Tibial artery (tissue), 4 donors: Measurements from ENCODE around the gene TLE3.
A peak's percentile ranks its signal among the peaks of the same experiment; 100 is the strongest.

Experiments used
- DNase-seq, 2 donors: peaks; one replicate each; pipeline ENCODE4 v3.0.0-alpha.2; 2019
- H3K27ac ChIP-seq, 2 donors: fragments of 200-600 bp; sonication (generic) in 1 of 2; 1 replicate in 1 of 2; 2 replicates in 1 of 2; pipeline ENCODE4 v1.5.1; 2018 to 2019; ENCODE audit warnings: mild to moderate bottlenecking in 1 of 2
- H3K27me3 ChIP-seq, 2 donors: fragments of 200-600 bp; sonication (generic) in 1 of 2; one replicate each; pipeline versions ENCODE4 v1.5.1 to v1.6.0; 2016 to 2019
- H3K36me3 ChIP-seq, 3 donors: fragments of 200-600 bp; sonication (generic) in 2 of 3; one replicate each; pipeline ENCODE4 v1.5.1; 2016 to 2019; ENCODE audit warnings: mild to moderate bottlenecking in 2 of 3
- H3K4me1 ChIP-seq, 4 donors: fragments of 200-600 bp; sonication (generic) in 2 of 4; 1 replicate in 3 of 4; 2 replicates in 1 of 4; pipeline ENCODE4 v1.5.1; 2016 to 2019
- H3K4me3 ChIP-seq, 2 donors: fragments of 200-600 bp; sonication (generic) in 1 of 2; 1 replicate in 1 of 2; 2 replicates in 1 of 2; pipeline ENCODE4 v1.5.1; 2018 to 2019; ENCODE audit warnings: mild to moderate bottlenecking in 2 of 2
- H3K9me3 ChIP-seq, 3 donors: fragments of 200-600 bp; sonication (generic) in 1 of 3; one replicate each; pipeline ENCODE4 v1.5.1; 2016 to 2019
- CTCF ChIP-seq, 2 experiments: fragments of 200-600 bp in 1 of 2; fragments of 450-650 bp in 1 of 2; IDR thresholded peaks; one replicate each; pipeline ENCODE4 v1.5.1; 2017 to 2019; ENCODE audit warnings: antibody characterized with exemption in 2 of 2, mild to moderate bottlenecking in 1 of 2, moderate library complexity in 1 of 2
- intact Hi-C: fragments of 100-400 bp; cut with DNase I; formaldehyde crosslinking; loops from one replicate; pipeline ENCODE4 v1.15.0; 2023; ENCODE audit warnings: low total_unique reads

The TLE3 gene

DNA sequence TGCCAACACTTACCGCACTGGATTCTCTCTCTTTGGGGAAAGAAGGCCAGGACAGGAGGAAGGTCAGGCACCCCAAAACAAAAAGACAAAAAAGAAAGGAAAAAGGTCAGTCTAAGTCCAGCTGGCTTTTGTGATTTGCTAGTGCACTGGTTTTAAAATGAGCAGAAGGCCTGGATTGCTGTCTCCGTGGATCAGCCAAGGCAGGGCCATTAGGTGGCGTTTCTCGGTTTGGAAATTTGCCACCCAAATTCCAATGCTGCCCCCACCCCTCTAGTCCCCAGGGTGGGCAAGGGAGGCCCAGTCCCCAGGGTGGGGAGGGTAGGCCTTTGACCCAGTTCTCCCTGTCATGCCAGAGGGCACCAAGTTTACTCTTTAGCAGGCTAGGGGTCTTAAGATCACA lies 33.3 kb downstream of the TLE3 start:
- DNase-seq = peak in 1 of 2 donors; percentile 55
- intact Hi-C loops = no loop called here
- no peak overlapping the region for H3K27ac ChIP-seq
- no peaks in the 10 kb centered on the region for H3K27me3 ChIP-seq
- peaks cover 44 to 77% (median 61%) of the 10 kb centered on the region in 3 donors for H3K36me3 ChIP-seq
- no peak overlapping the region for H3K4me3 ChIP-seq
- peaks cover 0 to 50% (median 35%) of the 10 kb centered on the region in 4 donors for H3K4me1 ChIP-seq
- H3K9me3 ChIP-seq = no peaks in the 10 kb centered on the region
- TF ChIP-seq CTCF (IDR thresholded peaks at IDR 0.05) = no peak

GRCh38 chr15:70063980-70064379 lies 33.7 kb downstream of the TLE3 start:
- no peak for TF ChIP-seq CTCF (IDR thresholded peaks at IDR 0.05)
- intact Hi-C loops = no loop called here
- peak in 1 of 2 donors; percentile 45 for DNase-seq
- Histone ChIP-seq H3K9me3 (no peaks in the 10 kb centered on the region), H3K36me3 (peaks cover 44 to 77% (median 61%) of the 10 kb centered on the region in 3 donors), H3K27ac (no peak overlapping the region), H3K4me3 (no peak overlapping the region), H3K27me3 (no peaks in the 10 kb centered on the region), H3K4me1 (peaks cover 0 to 50% (median 35%) of the 10 kb centered on the region in 4 donors)

DNA sequence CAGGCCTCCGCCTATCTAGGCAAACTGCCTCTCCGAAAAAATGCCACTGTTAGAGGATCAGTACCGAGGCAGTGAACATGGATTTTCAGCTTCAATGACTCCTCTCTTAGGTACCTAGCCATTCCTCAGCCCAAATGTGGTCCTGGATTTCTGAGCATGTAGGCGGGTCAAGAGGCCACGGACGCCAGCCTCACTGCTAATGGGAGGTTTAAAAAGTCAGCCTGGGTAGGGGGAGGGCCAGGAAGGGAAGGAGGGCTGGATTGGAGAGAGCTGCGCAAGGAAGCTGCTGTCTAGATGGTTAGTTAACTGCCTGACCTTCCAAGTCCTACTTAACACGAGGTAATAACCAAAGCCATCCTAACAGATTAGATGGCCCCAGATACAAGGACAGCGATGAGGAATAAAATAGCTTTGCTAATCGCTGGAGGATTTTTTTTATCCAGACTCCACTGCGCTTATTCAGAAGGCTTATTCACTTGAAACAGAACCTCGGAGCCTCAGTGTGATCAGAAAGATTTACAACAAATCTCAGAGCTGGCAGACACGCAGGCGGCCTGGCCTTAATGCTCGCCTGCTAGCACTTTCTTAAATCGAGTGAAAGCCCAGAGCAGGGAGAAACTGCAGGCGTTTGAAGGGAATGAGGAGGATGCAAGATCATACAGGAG lies 34.3 kb downstream of the TLE3 start:
- Histone ChIP-seq H3K27ac (peak overlapping the region; percentile 12 to 35), H3K27me3 (no peaks in the 10 kb centered on the region), H3K9me3 (no peaks in the 10 kb centered on the region), H3K36me3 (peaks cover 44 to 77% (median 63%) of the 10 kb centered on the region in 3 donors), H3K4me3 (no peak overlapping the region), H3K4me1 (peaks cover 0 to 50% (median 35%) of the 10 kb centered on the region in 4 donors)
- intact Hi-C loops = no loop called here
- TF ChIP-seq CTCF (IDR thresholded peaks at IDR 0.05) = no peak
- DNase-seq = peak in 1 of 2 donors; percentile 54

DNA sequence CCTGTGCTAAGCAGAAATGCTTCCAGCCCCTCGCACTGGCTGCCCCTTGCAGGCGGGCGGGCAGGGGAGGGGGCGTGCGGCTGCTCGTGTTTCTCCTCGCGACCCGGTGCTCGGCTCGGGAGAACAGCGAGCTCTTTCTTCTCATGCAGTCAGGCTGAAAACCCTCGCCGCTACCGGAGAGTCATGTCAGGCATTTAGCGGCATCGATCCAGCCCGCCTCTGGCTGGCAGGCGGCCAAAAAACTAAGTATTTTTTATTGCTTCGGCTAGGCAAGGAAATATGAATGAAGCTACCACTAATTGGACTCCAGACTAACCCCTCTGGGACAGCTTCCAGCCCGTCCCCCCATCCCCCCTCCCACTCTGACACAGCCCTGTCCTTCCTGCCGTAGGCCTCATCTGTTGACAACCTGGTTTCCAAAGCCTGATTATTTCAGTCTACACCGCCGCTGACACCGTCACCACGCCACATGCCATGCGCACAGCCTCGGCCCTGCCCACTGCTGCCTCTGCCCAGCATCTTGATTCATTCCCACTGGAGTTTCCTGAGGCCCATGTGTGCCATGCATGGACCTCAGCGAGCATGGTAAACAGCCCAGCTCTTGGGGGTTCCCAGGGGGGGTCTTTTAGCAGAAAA lies 35.3 kb downstream of the TLE3 start:
- Histone ChIP-seq H3K36me3 (peaks cover 48 to 81% (median 69%) of the 10 kb centered on the region in 3 donors), H3K27ac (peak overlapping the region; percentile 12 to 35), H3K27me3 (no peaks in the 10 kb centered on the region), H3K9me3 (no peaks in the 10 kb centered on the region), H3K4me1 (peaks cover 0 to 50% (median 35%) of the 10 kb centered on the region in 4 donors), H3K4me3 (peak overlapping the region in 1 of 2 donors; percentile 17)
- TF ChIP-seq CTCF (IDR thresholded peaks at IDR 0.05) = no peak
- intact Hi-C loops = no loop called here
- peak; percentile 53 to 82 for DNase-seq

GRCh38 chr15:70061696-70062270 lies 35.9 kb downstream of the TLE3 start:
- no peak for TF ChIP-seq CTCF (IDR thresholded peaks at IDR 0.05)
- peaks cover 55 to 81% (median 71%) of the 10 kb centered on the region in 3 donors for H3K36me3 ChIP-seq
- H3K27me3 ChIP-seq = no peaks in the 10 kb centered on the region
- H3K4me3 ChIP-seq = peak overlapping the region in 1 of 2 donors; percentile 17
- H3K4me1 ChIP-seq = peaks cover 0 to 50% (median 35%) of the 10 kb centered on the region in 4 donors
- intact Hi-C loops = no loop called here
- H3K27ac ChIP-seq = peak overlapping the region in 1 of 2 donors; percentile 12
- DNase-seq = peak in 1 of 2 donors; percentile 47
- no peaks in the 10 kb centered on the region for H3K9me3 ChIP-seq
